HG02642 (cell line): ENCODE data around the gene CCDC89.

Source experiments
- ATAC-seq: cut with Tn5 transposase; IDR thresholded peaks from one replicate; pipeline ENCODE4 v1.9.1; 2021; ENCODE audit warnings: mild to moderate bottlenecking; ENCODE audit not compliant: unreplicated experiment, poor library complexity

The CCDC89 gene

DNA sequence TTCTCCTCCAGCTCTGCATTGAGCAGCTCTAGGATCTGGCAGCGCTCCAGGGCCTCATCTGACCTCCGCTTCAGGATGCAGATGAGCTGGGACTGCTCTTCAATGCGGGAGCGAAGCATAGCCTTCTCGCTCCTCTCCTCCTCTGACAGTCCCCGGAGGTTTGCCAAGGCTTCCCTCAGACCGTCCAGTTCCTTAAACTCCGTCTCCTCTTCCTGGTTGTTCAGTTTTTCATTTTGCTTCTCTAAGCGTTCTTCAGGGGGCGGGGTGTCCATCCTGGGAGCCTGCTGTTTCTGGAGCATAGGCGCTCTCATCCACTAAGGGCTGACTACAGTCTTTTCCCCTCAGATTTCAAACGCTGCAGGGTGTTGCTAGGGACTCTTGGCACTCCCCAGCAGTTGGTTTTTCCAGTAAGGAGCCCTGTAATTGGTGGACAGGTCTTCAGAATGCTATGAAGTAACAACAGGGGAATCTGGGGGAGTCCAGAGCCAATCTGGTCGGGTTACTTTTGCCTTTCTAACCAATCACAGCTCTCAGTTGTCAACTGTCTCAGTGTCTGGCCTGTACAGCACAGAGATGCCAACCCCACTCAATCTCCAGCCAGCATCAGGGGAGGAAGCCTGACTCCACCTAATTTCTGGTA is at the start of gene CCDC89:
Gene CCDC89, minus strand, starts transcription at position 376 of the 640 bp plus-strand sequence. Its CDS starts 65 bp downstream, at position 311.
- ATAC-seq: no peak

DNA sequence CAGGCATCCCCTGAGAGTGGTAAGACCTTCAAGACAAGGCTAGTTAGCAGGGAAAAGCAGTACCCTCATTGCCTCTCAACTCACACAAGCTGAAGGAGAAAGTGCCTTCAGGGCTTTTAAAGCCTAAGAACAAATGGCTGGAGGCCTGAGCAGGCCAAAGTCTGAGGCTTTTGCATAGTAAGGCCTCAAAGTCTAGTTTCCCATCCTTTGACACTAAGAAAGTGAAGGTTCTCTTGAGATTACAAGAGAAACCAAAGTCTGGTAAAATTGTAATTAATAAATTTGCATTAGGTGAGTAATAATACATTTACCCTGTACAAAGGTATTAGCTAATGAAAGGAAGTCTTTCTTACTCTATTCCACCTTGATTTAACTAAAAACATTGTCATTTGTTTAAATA is 47.0 kb upstream of the CCDC89 start:
- no peak for ATAC-seq

DNA sequence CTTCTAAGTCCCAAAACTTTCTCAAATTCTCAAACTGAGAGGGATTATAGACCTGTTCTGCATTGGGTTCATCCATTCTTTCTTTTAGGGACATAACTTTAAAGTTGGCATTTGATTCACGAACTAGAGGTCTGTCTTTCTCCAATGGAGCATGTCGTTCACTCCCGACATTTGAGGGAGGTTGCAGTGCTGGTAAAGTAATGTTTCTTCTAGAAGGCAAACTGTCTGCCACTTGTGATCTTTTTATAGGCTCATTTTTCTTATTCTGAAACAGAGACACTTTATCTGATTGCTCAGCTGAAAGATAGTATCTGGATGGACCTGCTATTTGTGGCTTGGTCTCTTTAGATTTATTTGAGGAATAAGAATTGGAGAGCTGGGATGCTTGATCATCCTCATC is 40.4 kb upstream of the CCDC89 start:
- ATAC-seq: no peak

DNA sequence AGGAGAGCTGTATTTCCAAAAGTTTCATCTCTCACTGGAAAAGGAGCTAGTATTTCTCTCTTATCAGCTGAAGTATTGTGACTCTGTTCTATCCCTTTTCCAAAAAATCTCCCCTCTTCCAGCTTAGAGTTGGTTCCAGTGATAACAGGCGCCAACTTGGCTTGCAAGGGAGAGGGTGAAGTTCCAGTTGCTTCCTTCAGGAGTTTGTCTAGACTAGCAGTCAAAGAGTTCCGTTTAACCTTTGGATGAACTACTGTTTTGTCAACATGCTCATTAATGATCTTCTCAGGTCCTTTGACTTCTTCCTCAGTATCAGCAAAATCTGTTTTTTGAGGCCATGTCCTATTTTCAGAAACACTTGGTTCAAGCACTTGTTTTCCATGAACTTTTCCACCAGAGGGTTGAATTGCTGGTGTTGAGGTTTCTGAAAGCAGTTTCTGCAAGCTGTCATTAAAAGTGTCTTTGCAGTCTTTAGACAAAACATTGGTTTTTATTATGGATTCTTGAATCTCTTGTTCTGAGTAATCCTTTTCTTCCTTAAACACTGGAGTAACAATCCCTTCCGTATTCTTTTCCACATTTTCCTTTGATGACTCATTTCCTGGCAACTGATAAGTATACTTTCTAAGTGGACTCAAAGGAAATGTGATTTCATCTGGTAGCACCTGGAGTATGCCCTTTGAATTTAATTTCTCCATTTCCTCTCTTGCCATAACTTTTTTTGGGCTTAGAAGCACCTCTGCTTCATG is 39.7 kb upstream of the CCDC89 start:
- ATAC-seq: no peak

DNA sequence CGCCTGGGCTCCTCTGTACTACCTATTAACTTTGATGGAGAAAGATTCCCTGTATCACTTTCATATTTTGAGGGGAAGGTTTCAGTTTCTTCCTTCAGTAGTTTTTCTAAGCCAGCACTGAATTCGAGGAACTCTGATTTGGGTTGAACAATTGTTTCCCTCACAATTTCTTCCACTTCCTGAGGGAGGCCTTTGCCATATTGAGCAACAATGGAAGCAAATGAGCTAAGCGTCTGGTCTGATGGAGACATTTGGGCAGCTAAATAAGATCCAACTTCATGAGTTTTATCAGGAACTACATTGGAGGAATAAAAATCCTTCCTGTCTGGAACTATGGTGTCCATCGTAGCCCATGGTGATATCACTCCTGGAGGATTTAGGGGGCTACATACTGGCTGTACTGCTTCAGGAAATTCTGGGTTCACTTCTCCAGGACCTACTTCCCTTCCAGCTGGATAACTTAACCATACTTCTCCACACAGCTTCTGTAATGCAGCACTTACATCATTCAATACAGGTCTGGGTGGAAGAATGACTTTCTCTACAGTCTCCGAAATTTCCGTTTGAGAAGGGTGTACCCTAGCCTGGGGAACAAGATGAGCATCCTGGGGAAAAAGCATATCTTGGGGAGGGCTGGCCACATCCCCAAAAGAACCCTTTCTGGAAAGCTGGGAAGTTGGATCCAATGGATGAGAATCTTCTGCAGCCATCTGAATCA is 38.9 kb upstream of the CCDC89 start:
- no peak for ATAC-seq

DNA sequence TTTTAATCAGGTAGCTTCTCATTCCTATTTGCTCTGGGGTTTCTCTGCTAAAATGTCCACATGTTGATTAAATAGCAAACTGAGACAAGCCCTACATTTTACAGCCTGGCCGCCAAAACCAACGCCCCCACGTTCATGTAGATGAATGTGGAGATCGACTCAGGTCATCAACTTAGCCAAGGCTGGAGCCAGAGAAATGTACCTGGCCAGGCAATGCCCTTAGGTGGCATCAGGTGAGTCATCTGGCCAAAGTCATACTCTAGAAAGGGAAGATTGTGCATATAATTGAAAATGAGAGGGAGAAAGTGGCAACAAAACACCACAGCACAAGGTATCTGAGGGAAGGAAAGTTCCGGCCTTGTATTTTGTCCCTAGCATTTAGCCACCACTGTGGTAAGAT is 37.1 kb upstream of the CCDC89 start:
- no peak for ATAC-seq

DNA sequence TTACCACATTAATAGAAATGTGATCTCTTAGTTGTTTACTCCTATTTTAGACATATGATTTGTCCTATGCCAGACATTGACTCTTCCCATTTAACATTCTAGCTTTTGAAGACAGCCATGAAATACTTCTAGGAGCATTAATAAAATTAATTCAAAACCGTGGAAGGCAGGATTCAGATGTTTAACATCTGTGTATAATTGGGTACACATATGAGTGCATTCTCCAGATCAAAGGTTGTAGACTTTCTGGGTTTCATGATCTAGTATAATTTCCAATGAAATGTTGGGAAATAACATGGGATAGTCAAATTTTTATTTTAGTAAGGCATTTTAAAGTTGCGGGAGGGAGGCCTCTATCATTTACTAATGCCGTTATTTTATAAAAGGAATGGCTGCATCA is 35.2 kb upstream of the CCDC89 start:
- no peak for ATAC-seq

DNA sequence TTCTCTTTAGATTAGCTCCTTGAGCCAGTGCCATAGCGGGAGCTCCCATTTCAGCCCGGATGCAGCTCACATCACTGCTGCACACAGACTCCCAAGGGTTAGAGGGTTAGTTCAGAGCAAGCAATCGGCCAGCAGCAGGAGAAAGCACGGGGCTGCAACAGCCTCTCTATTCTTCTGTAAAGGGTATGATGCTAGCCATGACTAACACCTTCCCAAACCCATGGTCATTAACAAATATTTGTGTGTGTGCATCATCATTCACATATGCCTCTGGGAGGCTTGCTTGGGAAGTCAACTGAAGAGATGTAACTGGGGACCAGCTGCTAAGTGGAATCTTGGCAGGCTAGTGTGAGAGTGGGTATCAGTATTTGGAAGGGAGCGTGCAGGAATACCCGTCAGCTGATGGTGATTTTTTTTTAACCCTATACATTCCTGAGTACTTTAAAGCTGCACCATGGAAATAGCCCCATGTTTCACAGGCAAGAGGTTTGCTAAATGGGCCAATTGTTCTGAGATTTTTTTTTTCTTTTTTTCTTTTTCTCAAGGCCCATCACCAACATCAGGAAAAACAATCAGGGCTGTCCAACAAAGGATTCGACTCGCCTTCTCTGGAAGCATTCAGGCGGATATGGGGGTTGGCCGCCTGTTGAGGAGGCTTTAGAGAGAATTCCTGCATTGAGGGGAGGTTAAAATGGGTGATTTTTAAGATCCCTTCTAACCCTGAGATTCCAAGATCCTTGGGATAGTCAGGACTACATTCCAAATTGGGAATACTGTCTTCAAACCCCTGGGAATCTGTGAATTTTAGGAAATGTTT is 33.2 kb upstream of the CCDC89 start:
- no peak for ATAC-seq

DNA sequence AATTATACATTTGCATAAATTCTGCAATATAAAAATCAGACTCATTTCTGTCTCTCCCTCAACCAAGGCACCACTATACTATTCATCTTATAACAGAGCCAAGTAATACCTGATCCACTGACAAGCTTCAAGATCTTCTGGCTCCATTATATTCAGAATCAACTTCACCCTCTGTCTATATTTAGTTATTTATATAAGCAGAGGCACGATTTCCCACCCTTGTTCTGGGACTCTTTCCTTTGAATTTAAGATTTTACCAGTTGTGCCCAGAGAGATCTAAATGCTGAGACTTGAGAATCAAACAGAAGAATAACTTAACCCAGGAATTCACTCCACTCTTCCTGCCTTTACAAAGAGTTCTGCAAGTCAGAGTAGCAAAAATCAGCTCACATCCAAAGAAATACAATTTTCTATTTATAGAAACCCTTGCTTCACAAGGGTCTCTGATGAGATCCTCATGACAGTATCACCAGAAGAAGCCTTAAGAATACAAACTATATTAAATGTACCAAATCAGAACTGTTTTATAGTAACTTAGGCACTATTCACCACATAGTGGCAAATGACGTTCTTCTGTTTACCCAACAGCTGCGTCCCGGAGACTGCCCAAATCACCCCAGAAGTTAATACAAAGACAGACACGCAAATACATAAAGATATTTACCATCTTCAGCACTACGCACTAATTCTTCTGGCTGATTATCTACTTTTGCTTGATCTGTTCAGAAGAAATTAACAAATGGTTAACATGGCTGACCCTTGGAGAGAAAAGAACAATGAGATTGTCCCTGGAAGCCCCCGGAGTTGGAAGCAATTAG is 32.3 kb upstream of the CCDC89 start:
- ATAC-seq: no peak

DNA sequence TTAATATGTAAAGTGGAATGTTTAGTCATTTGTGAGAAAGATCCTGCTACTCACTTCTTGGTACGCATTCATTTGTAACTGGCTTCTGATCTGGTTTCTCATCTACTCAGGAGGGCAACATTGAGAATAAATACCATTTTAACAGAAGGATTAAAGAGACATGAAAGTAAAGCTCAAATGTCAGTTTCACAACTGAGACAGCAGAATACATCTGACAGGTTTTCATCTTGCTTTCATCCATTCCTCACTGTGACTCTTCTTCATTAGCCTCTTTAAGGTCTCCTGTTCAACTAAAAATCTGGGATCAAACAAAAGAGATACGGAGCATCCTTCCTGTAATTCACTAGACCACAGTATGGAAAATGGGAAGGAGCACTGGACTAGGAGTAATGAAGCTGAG is 31.4 kb upstream of the CCDC89 start:
- no peak for ATAC-seq

DNA sequence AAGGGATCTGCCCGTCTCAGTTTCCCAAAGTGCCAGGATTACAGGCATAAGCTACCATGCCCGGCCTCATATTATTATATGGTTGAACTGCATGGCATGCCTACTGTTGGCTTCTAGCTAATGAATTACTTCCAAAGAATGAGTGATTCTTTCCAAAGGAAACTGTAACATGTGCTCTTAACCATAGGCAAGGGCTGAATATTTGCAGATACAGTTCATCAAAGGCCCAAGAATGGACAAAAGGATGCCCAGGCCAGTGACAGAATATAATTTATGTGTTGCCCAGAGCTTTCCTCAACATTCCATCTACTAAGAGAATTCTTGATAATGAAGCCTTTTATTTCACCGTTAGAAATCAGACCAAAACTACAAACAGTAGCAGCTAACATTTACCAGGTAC is 27.0 kb upstream of the CCDC89 start:
- no peak for ATAC-seq

DNA sequence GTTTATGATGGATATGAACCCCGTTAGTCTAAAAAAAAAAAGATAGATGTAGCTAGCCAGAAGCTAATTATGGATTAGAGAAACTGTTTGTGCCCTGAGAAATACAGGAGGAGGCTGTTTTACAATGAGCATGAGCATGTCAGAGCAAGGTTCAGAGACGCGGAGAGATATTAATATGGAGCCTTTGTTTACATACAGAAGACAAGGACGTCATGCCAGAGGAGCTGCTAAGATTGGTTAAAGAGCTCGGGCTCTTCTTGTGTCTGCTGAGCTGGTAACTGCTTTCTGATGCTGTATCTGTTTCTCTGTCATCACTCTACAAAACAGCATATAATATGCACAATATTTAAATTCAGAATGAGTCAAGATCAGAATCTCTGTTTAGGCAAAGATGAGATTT is 24.9 kb upstream of the CCDC89 start:
- no peak for ATAC-seq

DNA sequence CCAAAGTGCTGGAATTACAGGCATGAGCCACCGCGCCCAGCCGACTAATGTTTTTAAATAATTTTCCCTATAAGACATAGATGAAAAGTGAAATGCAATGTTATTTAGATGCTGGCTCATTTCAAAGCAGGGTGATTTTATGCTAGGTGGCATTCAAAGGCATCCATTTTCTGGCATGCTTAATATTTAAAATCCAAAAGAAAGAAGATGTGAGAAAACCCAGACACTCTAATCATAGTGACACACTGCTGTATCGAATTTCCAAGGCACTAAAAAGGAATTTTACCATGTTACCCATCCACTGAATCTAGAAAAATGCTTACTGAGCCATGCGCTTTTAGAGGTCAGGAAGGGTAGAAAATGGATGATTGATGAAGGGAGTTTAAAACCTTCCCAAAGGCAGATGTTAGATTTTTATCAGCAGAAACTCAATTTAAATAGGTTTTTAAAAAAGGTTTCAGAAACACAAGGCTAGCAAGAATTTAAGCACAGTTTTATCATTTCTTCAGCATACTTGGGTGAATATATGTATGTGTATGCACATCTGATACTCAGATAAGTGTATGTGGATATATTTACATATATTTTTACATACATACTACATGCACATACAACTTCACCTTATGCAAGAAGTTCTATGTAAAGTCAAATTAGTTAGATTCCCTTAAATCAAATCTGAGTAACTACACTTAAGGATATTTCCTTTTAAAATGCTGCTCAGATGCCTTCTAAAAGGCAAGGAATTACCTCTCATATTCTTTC is 24.1 kb upstream of the CCDC89 start:
- ATAC-seq: no peak

DNA sequence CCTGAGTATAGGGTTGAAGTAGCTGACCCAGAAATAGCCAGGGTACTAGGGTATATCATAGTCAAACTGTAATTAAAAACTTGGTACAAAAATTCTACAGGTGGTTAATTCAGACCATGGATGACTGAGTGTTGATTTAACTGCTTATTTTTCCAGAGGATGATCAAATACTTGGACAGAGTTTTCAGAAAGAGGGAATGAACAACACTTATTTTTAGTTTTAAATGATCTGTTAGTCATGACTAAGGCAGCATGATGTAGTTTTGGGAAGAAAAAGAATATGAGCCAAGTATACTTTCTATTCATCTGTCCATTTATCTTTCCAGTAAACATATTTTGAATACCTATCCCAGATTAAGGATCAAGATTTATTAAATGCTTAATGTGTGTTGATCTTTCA is 19.8 kb upstream of the CCDC89 start:
- ATAC-seq: no peak

DNA sequence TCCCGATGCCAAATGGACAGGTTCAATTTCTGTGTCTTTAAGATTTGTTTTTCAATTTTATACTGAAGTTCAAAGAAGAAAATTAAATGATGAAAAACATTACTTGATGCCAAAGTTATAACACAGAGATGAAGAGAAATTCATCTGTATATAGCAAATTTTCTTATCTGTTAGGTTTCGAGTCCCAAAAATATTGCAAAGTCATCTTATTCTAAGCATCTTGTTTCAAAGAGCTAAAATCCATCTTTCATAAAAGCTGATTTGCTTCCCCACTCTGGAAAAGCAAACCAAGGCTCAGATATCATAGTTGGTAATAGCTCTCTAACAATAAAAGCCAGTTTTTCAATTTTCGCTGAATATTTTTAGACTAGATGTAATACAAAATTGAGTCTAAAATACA is 19.0 kb upstream of the CCDC89 start:
- ATAC-seq: no peak

DNA sequence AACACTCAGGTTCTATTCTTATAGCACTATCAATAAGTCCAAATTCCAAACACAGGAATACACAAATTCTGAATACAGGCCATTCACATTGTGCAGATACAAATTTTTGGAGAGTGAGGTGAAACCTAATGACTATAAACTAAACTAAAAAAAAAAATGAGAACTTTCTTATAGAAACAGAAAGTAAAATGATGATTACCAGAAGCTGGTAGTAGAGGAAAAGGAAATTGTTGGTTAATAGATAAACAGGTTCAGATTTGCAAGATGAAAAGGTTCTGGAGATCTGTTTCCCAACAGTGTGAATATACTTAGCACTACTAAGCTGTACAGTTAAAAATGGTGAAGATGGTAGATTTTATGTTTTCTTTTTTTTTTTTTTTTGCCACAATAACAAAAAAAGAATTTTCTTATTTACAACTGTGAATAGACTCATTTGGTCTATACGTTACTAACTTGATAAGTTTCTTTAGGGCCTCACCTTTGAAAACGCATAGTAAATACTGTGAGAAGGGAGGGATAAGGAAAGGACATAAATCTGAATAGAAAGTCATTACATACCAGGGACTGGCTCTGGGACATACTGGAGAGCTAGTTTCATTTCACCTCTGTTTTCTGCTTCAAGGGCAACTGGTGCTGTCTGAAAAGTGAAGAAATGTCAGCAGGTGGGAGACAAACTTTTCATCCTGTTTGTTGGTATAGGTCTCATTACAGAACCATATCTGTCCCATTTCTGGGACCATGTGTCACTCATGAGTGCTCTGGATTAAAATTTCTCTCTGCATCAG is 14.2 kb upstream of the CCDC89 start:
- peak; percentile 89 for ATAC-seq

DNA sequence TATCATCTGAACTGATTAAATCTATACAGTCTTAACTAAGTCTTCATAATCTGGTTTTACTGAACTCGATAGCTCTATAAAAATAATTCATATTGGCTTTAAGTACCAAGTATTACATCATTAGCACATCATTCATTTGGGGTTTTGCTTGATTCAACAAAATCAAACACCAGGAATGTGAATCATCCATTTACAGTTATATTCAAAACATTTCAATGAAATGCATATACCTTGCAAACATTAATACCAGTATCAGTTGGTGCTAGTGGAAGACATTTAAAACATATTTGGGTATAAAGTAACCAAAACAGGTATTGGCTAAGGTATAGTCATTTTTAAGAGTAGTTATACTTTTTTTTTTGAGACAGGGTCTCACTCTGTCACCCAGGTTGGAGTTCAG is 12.2 kb upstream of the CCDC89 start:
- no peak for ATAC-seq

DNA sequence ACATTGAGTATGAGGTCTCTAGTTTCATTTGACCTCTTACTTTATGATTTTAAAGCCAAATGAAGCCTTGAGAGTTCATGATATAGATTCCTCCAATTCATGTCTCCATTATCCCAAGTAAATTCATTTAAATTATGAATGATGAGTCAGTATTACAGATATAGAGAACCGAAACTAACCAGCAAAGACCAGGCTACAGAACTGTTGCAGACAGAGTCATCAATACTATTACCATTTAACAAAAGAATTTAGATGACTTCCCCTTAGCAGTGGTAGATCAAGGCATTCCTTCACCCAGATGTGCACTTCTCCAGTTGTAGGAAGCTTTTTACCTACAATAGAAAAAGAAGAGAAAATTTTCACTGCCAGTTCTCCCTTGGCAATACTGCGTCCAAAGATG is 11.8 kb upstream of the CCDC89 start:
- no peak for ATAC-seq
